IMR-90 (cell line): ENCODE results near the gene DHRSX. TPM values are rescaled to one million over a fixed set of nuclear protein-coding genes. Genes with fewer than 3 reads are reported as not detected.
A peak's percentile ranks its signal among the peaks of the same experiment; 100 is the strongest.

Experiments
- ATAC-seq: fragments of 200-7000 bp; cut with Tn5 transposase; 2 replicates; pipeline ENCODE4 v1.9.1; 2020; ENCODE audit warnings: low read depth, mild to moderate bottlenecking, moderate library complexity
- BruUV-seq: library from RNA; stranded (reverse); fragments of 400-500 nt; replicated peaks from 2 replicates; lab custom pipeline; 2021; lab: Mats Ljungman, UMichigan
- CTCF ChIA-PET: fragments of 300-600 bp; formaldehyde crosslinking; extraction: SDS; loops from one replicate; lab custom pipeline; 2021; ENCODE audit warnings: antibody characterized with exemption; lab: Yijun Ruan, JAX
- POLR2A ChIA-PET: fragments of 300-600 bp; sonication (Branson Sonifier 250); formaldehyde crosslinking; loops from one replicate; lab custom pipeline; 2022; ENCODE audit warnings: antibody characterized with exemption; ENCODE audit not compliant: unreplicated experiment; lab: Charles Lee
- DNase-seq: peaks from one replicate; pipeline ENCODE4 v3.0.0; 2013
- H2AFZ ChIP-seq: replicated peaks from 2 replicates; pipeline ENCODE3; 2013; ENCODE audit warnings: low read length, mild to moderate bottlenecking; ENCODE audit not compliant: poor library complexity
- H2AK5ac ChIP-seq: 2 replicates; pipeline ENCODE4 v1.6.1; 2013; ENCODE audit warnings: low read depth, low read length, inconsistent platforms
- H2AK9ac ChIP-seq: replicated peaks from 2 replicates; pipeline ENCODE3; 2013; ENCODE audit warnings: mild to moderate bottlenecking, low read depth, low read length, moderate library complexity; ENCODE audit not compliant: poor library complexity
- H2BK120ac ChIP-seq: 2 replicates; pipeline ENCODE4 v1.6.1; 2013; ENCODE audit warnings: low read depth, low read length, inconsistent platforms
- H2BK15ac ChIP-seq: 3 replicates; pipeline ENCODE4 v1.6.1; 2013; ENCODE audit warnings: low read depth, low read length, inconsistent platforms
- H2BK20ac ChIP-seq: 2 replicates; pipeline ENCODE4 v1.6.1; 2013; ENCODE audit warnings: low read depth, mild to moderate bottlenecking, inconsistent platforms, low read length, moderate library complexity
- H2BK5ac ChIP-seq: 2 replicates; pipeline ENCODE4 v1.6.1; 2013; ENCODE audit warnings: mild to moderate bottlenecking, low read depth, low read length, inconsistent platforms; ENCODE audit not compliant: poor library complexity, severe bottlenecking
- H3K14ac ChIP-seq: replicated peaks from 2 replicates; pipeline ENCODE4 v1.6.1; 2013; ENCODE audit warnings: low read depth, low read length, inconsistent platforms
- H3K18ac ChIP-seq: 2 replicates; pipeline ENCODE4 v1.6.1; 2013; ENCODE audit warnings: low read depth, low read length, control low read depth
- H3K23ac ChIP-seq: 2 replicates; pipeline ENCODE4 v1.6.1; 2013; ENCODE audit warnings: low read depth, low read length, inconsistent platforms
- H3K27ac ChIP-seq: 2 replicates; pipeline ENCODE4 v1.5.1; 2013; ENCODE audit warnings: mild to moderate bottlenecking, control low read depth, low read length; ENCODE audit not compliant: insufficient read depth
- H3K27me3 ChIP-seq: 2 replicates; pipeline ENCODE4 v1.6.1; 2013; ENCODE audit warnings: low read length; ENCODE audit not compliant: control insufficient read depth, insufficient read depth
- H3K36me3 ChIP-seq: 2 replicates; pipeline ENCODE4 v1.6.1; 2013; ENCODE audit warnings: low read length, mixed read lengths; ENCODE audit not compliant: control insufficient read depth, insufficient read depth
- H3K4ac ChIP-seq: 2 replicates; pipeline ENCODE4 v1.6.1; 2013; ENCODE audit warnings: low read depth, low read length, inconsistent platforms
- H3K4me1 ChIP-seq: 2 replicates; pipeline ENCODE4 v1.6.1; 2013; ENCODE audit warnings: low read length, mixed read lengths; ENCODE audit not compliant: control insufficient read depth, insufficient read depth
- H3K4me2 ChIP-seq: 2 replicates; pipeline ENCODE4 v1.6.1; 2013; ENCODE audit warnings: low read depth, mild to moderate bottlenecking, control low read depth, low read length, moderate library complexity
- H3K4me3 ChIP-seq: 2 replicates; pipeline ENCODE4 v1.5.1; 2013; ENCODE audit warnings: low read depth, mild to moderate bottlenecking, control low read depth, low read length, moderate library complexity; ENCODE audit not compliant: insufficient read depth
- H3K56ac ChIP-seq: 2 replicates; pipeline ENCODE4 v1.6.1; 2013; ENCODE audit warnings: low read length, inconsistent platforms; ENCODE audit not compliant: insufficient read depth; ENCODE audit errors: extremely low read depth
- H3K79me1 ChIP-seq, 2 experiments: 2 replicates each; pipeline ENCODE4 v1.6.1; 2013; ENCODE audit warnings: low read length in 2 of 2, inconsistent platforms in 1 of 2, low read depth in 1 of 2
- H3K9ac ChIP-seq: 2 replicates; pipeline ENCODE4 v1.6.1; 2013; ENCODE audit warnings: low read depth, low read length, control low read depth
- H3K9me1 ChIP-seq: 2 replicates; pipeline ENCODE4 v1.6.1; 2013; ENCODE audit warnings: low read length, inconsistent platforms; ENCODE audit not compliant: insufficient read depth
- H3K9me3 ChIP-seq: 2 replicates; pipeline ENCODE4 v1.6.1; 2013; ENCODE audit warnings: low read length; ENCODE audit not compliant: control insufficient read depth, insufficient read depth
- H4K20me1 ChIP-seq: 2 replicates; pipeline ENCODE4 v1.6.1; 2013; ENCODE audit warnings: low read length, inconsistent platforms; ENCODE audit not compliant: insufficient read depth
- H4K5ac ChIP-seq: 2 replicates; pipeline ENCODE4 v1.6.1; 2013; ENCODE audit warnings: mild to moderate bottlenecking, low read depth, low read length, control low read depth
- H4K8ac ChIP-seq, 2 experiments: 2 replicates each; pipeline ENCODE4 v1.6.1; 2013; ENCODE audit warnings: low read depth in 2 of 2, low read length in 2 of 2, control low read depth in 1 of 2, inconsistent platforms in 1 of 2
- H4K91ac ChIP-seq: 2 replicates; pipeline ENCODE4 v1.6.1; 2013; ENCODE audit warnings: low read depth, low read length, inconsistent platforms; ENCODE audit not compliant: insufficient read depth
- MXI1 ChIP-seq: IDR thresholded peaks from 2 replicates; pipeline ENCODE4 v1.6.1; 2012; ENCODE audit warnings: low read depth, mild to moderate bottlenecking, low read length, moderate library complexity, borderline replicate concordance
- WGBS, 2 experiments: methylation state at CpG; one replicate each; pipeline versions ENCODE4 v1.1.5 to v1.1.7; 2013; ENCODE audit warnings: missing lambda C conversion rate in 2 of 2; ENCODE audit not compliant: insufficient read length in 1 of 2; ENCODE audit errors: extremely low coverage in 2 of 2; 5-methylcytosine and 5-hydroxymethylcytosine counted together
- dilution Hi-C: fragments of 300-500 bp; cut with HindIII; formaldehyde crosslinking; loops from one replicate; pipeline ENCODE4 v1.14.3; 2018; ENCODE audit warnings: low sequenced_read_pairs; ENCODE audit not compliant: unreplicated experiment
- in situ Hi-C: fragments of 300-500 bp; cut with MboI; formaldehyde crosslinking; loops from 3 replicates; pipeline ENCODE4 v1.14.3; 2019; ENCODE audit warnings: low sequenced_read_pairs, inconsistent platforms, mixed read lengths
- intact Hi-C: fragments of 100-400 bp; cut with micrococcal nuclease; formaldehyde crosslinking; loops from 2 replicates; pipeline ENCODE4 v1.10.0; 2022
- polyA plus RNA-seq, 3 experiments: library from polyadenylated mRNA; depleted of rRNA; stranded (reverse); fragments of >200 nt; gene quantifications; 2 replicates each; pipeline ENCODE4 v1.2.3, GENCODE V29; 2012; ENCODE audit warnings: low replicate concordance in 1 of 3
- total RNA-seq: library from RNA; depleted of rRNA; stranded (reverse); fragments of >200 nt; gene quantifications from 2 replicates; pipeline ENCODE4 v1.2.3, GENCODE V29; 2012

DHRSX gene
- total and polyA plus RNA-seq, 2 of the 4 experiments (the other 2 are of a cell fraction) = 26.2 to 38.0 TPM

GRCh38 chrX:2395261-2395992, 105.3 kb downstream of the DHRSX start:
- Histone ChIP-seq H2AK5ac (no peak overlapping the region), H3K36me3 (peaks cover 2% of the 10 kb centered on the region), H3K27me3 (no peaks in the 10 kb centered on the region), H4K8ac (no peak overlapping the region), H2AFZ (no peak overlapping the region), H3K27ac (no peak overlapping the region), H3K79me1 (peaks cover 6 to 42% of the 10 kb centered on the region in 2 experiments), H3K56ac (no peak overlapping the region), H3K23ac (no peak overlapping the region), H4K91ac (no peak overlapping the region), H3K9me3 (peaks cover 4% of the 10 kb centered on the region; the same call in 1 of the 2 replicates), H2BK120ac (no peak overlapping the region), H3K4me3 (no peak overlapping the region), H2AK9ac (peak overlapping the region; percentile 50), H4K20me1 (peaks cover 7% of the 10 kb centered on the region; the same call in 1 of the 2 replicates), H3K4me2 (no peak overlapping the region), H3K9ac (no peak overlapping the region), H2BK5ac (no peak overlapping the region), H3K4me1 (0 out of 2 replicates have a peak, but pooled peaks cover 2% of the 10 kb centered on the region), H4K5ac (no peak overlapping the region), H3K18ac (no peak overlapping the region), H3K9me1 (peaks cover 22% of the 10 kb centered on the region; the same call in 1 of the 2 replicates), H2BK20ac (no peak overlapping the region), H3K14ac (no peak overlapping the region), H2BK15ac (no peak overlapping the region), H3K4ac (no peak overlapping the region)
- WGBS, 2 experiments = 0% methylated on average over 1 of the region's 19 CpGs; no CpG with 5 or more reads in 1 of the 2 experiments
- POLR2A ChIA-PET = no interaction called here
- DNase-seq (no peak), ATAC-seq (no peak)
- dilution Hi-C loops (no loop called here), in situ Hi-C loops (no loop called here), intact Hi-C loops (no loop called here)
- CTCF ChIA-PET = no interaction called here
- BruUV-seq = no TSS peak
- no peak for TF ChIP-seq MXI1
